K562 (cell line): ENCODE results near the gene CRYGC. TPM values are rescaled to one million over a fixed set of nuclear protein-coding genes. Genes with fewer than 3 reads are reported as not detected.

Experiments used
- ATAC-seq: fragments of 200-7000 bp; cut with Tn5 transposase; 3 replicates; pipeline ENCODE4 v1.9.1; 2020; ENCODE audit warnings: moderate library complexity
- BruUV-seq: library from RNA; stranded (reverse); fragments of 400-500 nt; replicated peaks from 2 replicates; lab custom pipeline; 2021; lab: Mats Ljungman, UMichigan
- CTCF ChIA-PET: fragments of 300-600 bp; formaldehyde crosslinking; extraction: SDS; loops from one replicate; lab custom pipeline; 2021; ENCODE audit warnings: low intra/inter-chr PET ratio; lab: Yijun Ruan, JAX
- POLR2A ChIA-PET: fragments of 300-600, 350-650 bp; sonication (Branson Sonifier 250); formaldehyde crosslinking; extraction: SDS; loops from one replicate; lab custom pipeline; 2021; ENCODE audit warnings: antibody characterized with exemption, inconsistent platforms; lab: Yijun Ruan, JAX
- DNase-seq, 4 experiments: peaks; one replicate each; pipeline versions ENCODE4 v3.0.0 to v3.0.0-alpha.2; 2011 to 2018; ENCODE audit warnings: low spot score in 3 of 4, mixed read lengths in 3 of 4; ENCODE audit errors: extremely low read depth in 1 of 4
- FAIRE-seq: peaks from 2 replicates; lab custom pipeline; 2011; peaks lifted over from hg19 to GRCh38; lab: Jason Lieb, UNC
- H2AFZ ChIP-seq: 2 replicates; pipeline ENCODE4 v1.6.0; 2011; ENCODE audit warnings: low read depth, low read length, control low read depth, inconsistent platforms
- H3K27ac ChIP-seq: fragments of 200-600 bp; 3 replicates; pipeline ENCODE4 v1.8.0; 2011; ENCODE audit warnings: low read depth, mild to moderate bottlenecking, control low read depth, inconsistent platforms, low read length, moderate library complexity, mixed read lengths; ENCODE audit errors: extremely low read depth
- H3K27me3 ChIP-seq, 2 experiments: fragments of 300-600 bp in 1 of 2; 2 replicates in 1 of 2; 3 replicates in 1 of 2; pipeline versions ENCODE4 v1.6.0 to v1.8.0; 2011; ENCODE audit warnings: inconsistent platforms in 2 of 2, low read length in 2 of 2, mild to moderate bottlenecking in 1 of 2, mixed read lengths in 1 of 2, moderate library complexity in 1 of 2; ENCODE audit not compliant: control insufficient read depth in 2 of 2, insufficient read depth in 2 of 2
- H3K36me3 ChIP-seq: fragments of 300-600 bp; 3 replicates; pipeline ENCODE4 v1.8.0; 2011; ENCODE audit warnings: mild to moderate bottlenecking, low read length, inconsistent platforms; ENCODE audit not compliant: control insufficient read depth, insufficient read depth
- H3K4me1 ChIP-seq, 2 experiments: fragments of 200-600 bp in 1 of 2; replicated peaks in 1 of 2; 2 replicates in 1 of 2; 3 replicates in 1 of 2; pipeline versions ENCODE4 v1.5.1 to v1.8.0; 2011; ENCODE audit warnings: inconsistent platforms in 2 of 2, low read length in 2 of 2, mild to moderate bottlenecking in 1 of 2, mixed read lengths in 1 of 2, moderate library complexity in 1 of 2; ENCODE audit not compliant: control insufficient read depth in 2 of 2, insufficient read depth in 2 of 2
- H3K4me2 ChIP-seq: 2 replicates; pipeline ENCODE4 v1.6.1; 2011; ENCODE audit warnings: low read length, control low read depth, inconsistent platforms, mixed read lengths; ENCODE audit not compliant: insufficient read depth
- H3K4me3 ChIP-seq: fragments of 200-600 bp; sonication (generic), shearing (Covaris generic); 2 replicates; pipeline ENCODE4 v1.5.1; 2016; ENCODE audit warnings: control low read depth, inconsistent platforms
- H3K79me2 ChIP-seq: fragments of 200-600 bp; 3 replicates; pipeline ENCODE4 v1.8.0; 2011; ENCODE audit warnings: low read length, inconsistent platforms; ENCODE audit not compliant: control insufficient read depth, insufficient read depth
- H3K9ac ChIP-seq, 2 experiments: 2 replicates each; pipeline versions ENCODE4 v1.6.0 to v1.6.1; 2011; ENCODE audit warnings: low read depth in 2 of 2, low read length in 2 of 2, control low read depth in 1 of 2, inconsistent platforms in 1 of 2, mild to moderate bottlenecking in 1 of 2, mixed read lengths in 1 of 2; ENCODE audit not compliant: insufficient read depth in 1 of 2
- H3K9me1 ChIP-seq: one replicate; pipeline ENCODE4 v1.6.0; 2011; ENCODE audit warnings: inconsistent platforms, mild to moderate bottlenecking, low read length, moderate library complexity; ENCODE audit not compliant: control insufficient read depth, insufficient read depth
- H3K9me3 ChIP-seq: replicated peaks from 2 replicates; pipeline ENCODE4 v1.5.1; 2011; ENCODE audit warnings: low read depth, low read length, inconsistent platforms; ENCODE audit not compliant: control insufficient read depth, insufficient read depth
- H4K20me1 ChIP-seq: replicated peaks from 2 replicates; pipeline ENCODE4 v1.6.1; 2011; ENCODE audit warnings: low read length, inconsistent platforms, mixed read lengths; ENCODE audit not compliant: control insufficient read depth, insufficient read depth
- ARID1B ChIP-seq: fragments of 450-650 bp; IDR thresholded peaks from 2 replicates; pipeline ENCODE4 v1.6.1; 2016; ENCODE audit warnings: antibody characterized with exemption, mild to moderate bottlenecking, inconsistent platforms
- BRD9 ChIP-seq: fragments of 450-650 bp; IDR thresholded peaks from 2 replicates; pipeline ENCODE4 v1.6.1; 2018; ENCODE audit warnings: low read depth; ENCODE audit not compliant: partially characterized antibody
- CEBPG ChIP-seq, 3 experiments: fragments of 200-800 bp in 1 of 3; sonication (Bioruptor generic) in 1 of 3; sonication (generic) in 1 of 3; formaldehyde crosslinking in 1 of 3; IDR thresholded peaks in 2 of 3; conservative IDR thresholded peaks in 1 of 3; 2 replicates each; pipeline versions ENCODE4 v1.6.1 to v1.8.0; 2016 to 2022; ENCODE audit warnings: missing compliant biosample characterization in 2 of 3, missing genetic modification characterization in 2 of 3, mild to moderate bottlenecking in 1 of 3, missing genetic modification reagents in 1 of 3
- ESRRB ChIP-seq: fragments of 250-450 bp; sonication (Bioruptor Pico); IDR thresholded peaks from 2 replicates; pipeline ENCODE4 v1.5.0; 2020; ENCODE audit warnings: mild to moderate bottlenecking, moderate library complexity, borderline replicate concordance
- FOXA3 ChIP-seq, 2 experiments: fragments of 450-650 bp in 1 of 2; sonication (generic) in 1 of 2; formaldehyde crosslinking; IDR thresholded peaks in 1 of 2; conservative IDR thresholded peaks in 1 of 2; 2 replicates each; pipeline versions ENCODE4 v1.4.0 to v1.8.0; 2020 to 2022; ENCODE audit warnings: mild to moderate bottlenecking in 2 of 2, missing genetic modification reagents in 1 of 2
- NELFE ChIP-seq: IDR thresholded peaks from 2 replicates; pipeline ENCODE4 v1.6.1; 2011; ENCODE audit warnings: mild to moderate bottlenecking; ENCODE audit not compliant: insufficient read depth, insufficient read length
- NFRKB ChIP-seq: fragments of 450-650 bp; IDR thresholded peaks from 2 replicates; pipeline ENCODE4 v1.6.1; 2016; ENCODE audit warnings: low read depth
- POLR3A ChIP-seq: IDR thresholded peaks from 2 replicates; pipeline ENCODE4 v1.6.1; 2011; ENCODE audit warnings: borderline replicate concordance, mild to moderate bottlenecking, moderate library complexity; ENCODE audit not compliant: insufficient read length, insufficient read depth; ENCODE audit errors: extremely low read depth
- RBM14 ChIP-seq: fragments of 200-400 bp; formaldehyde crosslinking; IDR thresholded peaks from 2 replicates; pipeline ENCODE4 v1.6.1; 2018; ENCODE audit warnings: low read depth, mild to moderate bottlenecking, low read length, moderate library complexity, borderline replicate concordance; ENCODE audit not compliant: insufficient read depth
- XRCC3 ChIP-seq: fragments of 450-650 bp; IDR thresholded peaks from 2 replicates; pipeline ENCODE4 v1.6.1; 2017; ENCODE audit warnings: mild to moderate bottlenecking, moderate library complexity
- ZNF239 ChIP-seq: fragments of 250-450 bp; sonication (Bioruptor Pico); IDR thresholded peaks from 2 replicates; pipeline ENCODE4 v1.4.0; 2020; ENCODE audit warnings: mild to moderate bottlenecking
- ZNF449 ChIP-seq: fragments of 250-450 bp; sonication (Bioruptor Pico); IDR thresholded peaks from 2 replicates; pipeline ENCODE4 v1.8.0; 2022; ENCODE audit warnings: moderate library complexity, mild to moderate bottlenecking, inconsistent platforms
- ZSCAN32 ChIP-seq: fragments of 450-650 bp; formaldehyde crosslinking; IDR thresholded peaks from 2 replicates; pipeline ENCODE4 v1.4.0; 2020; ENCODE audit warnings: mild to moderate bottlenecking, moderate library complexity
- WGBS: fragments of 100-300 bp; shearing (Covaris generic); methylation state at CpG from one replicate; pipeline ENCODE4 v1.1.6; 2016; ENCODE audit warnings: low coverage, mixed read lengths; ENCODE audit not compliant: insufficient coverage; ENCODE audit errors: missing lambda C conversion rate; 5-methylcytosine and 5-hydroxymethylcytosine counted together
- in situ Hi-C: fragments of 300-500 bp; cut with MboI; formaldehyde crosslinking; loops from 4 replicates; pipeline ENCODE4 v1.15.0; 2018; ENCODE audit warnings: inconsistent platforms, mixed read lengths
- intact Hi-C: fragments of 100-400 bp; cut with micrococcal nuclease; formaldehyde crosslinking; loops from 2 replicates; pipeline ENCODE4 v1.14.2; 2022
- polyA plus RNA-seq, 8 experiments: library from polyadenylated mRNA; depleted of rRNA in 4 of 8; stranded (reverse) in 5 of 8; unstranded in 3 of 8; fragments of >200 nt; fragmentation: Nextera tagmentation in 2 of 8; fragmentation: Illumina TruSeq in 1 of 8; extraction: Ambion mirVana in 2 of 8; extraction: Trizol in 1 of 8; gene quantifications; 2 replicates each; pipeline versions ENCODE4 v1.2.1 to v1.2.3, GENCODE V29; 2011 to 2014; ENCODE audit warnings: inconsistent platforms in 1 of 8, missing spikeins in 1 of 8
- total RNA-seq, 7 experiments: library from RNA; depleted of rRNA in 6 of 7; stranded (reverse); fragments of >200 nt in 6 of 7; fragmentation: Illumina TruSeq in 2 of 7; extraction: Trizol in 2 of 7; gene quantifications; 2 replicates each; pipeline versions ENCODE4 v1.2.1 to v1.2.3, GENCODE V29; 2011 to 2021; ENCODE audit warnings: low replicate concordance in 1 of 7

Gene CRYGC
- total and polyA plus RNA-seq, 9 of the 15 experiments (the other 6 are each of a cell fraction or from before 2014, with no cell fraction given), result not detected

- Histone ChIP-seq H3K79me2 (no peaks in the 10 kb centered on the region), H3K4me2 (no peak overlapping the region), H3K4me1 (no peaks in the 10 kb centered on the region), H3K9me1 (no peaks in the 10 kb centered on the region), H3K27ac (no peak overlapping the region), H2AFZ (no peak overlapping the region), H3K9ac (no peak overlapping the region), H3K36me3 (no peaks in the 10 kb centered on the region), H3K27me3 (no peaks in the 10 kb centered on the region)
- no peak for DNase-seq
- CTCF ChIA-PET, result no interaction called here
- POLR2A ChIA-PET, result interaction anchor here (0.9 kb wide), 1 partner anchor 12 kb away, joined by 3 read pairs; no protein-coding TSS in a partner anchor
- TF ChIP-seq ZSCAN32 (CRISPR knock-in tag), result no peak
- TF ChIP-seq CEBPG (CRISPR knock-in tag; IDR thresholded peaks at IDR 0.05), result no peak
- peak in 1 of 2 experiments; percentile 44; a peak in 1 of 4 replicates for TF ChIP-seq CEBPG (tag; conservative IDR thresholded peaks at IDR 0.05 in 1 of 2, IDR thresholded peaks at IDR 0.05 in 1 of 2)
- TF ChIP-seq, all 486 proteins: peak for 1
- intact Hi-C loops (no loop called here), in situ Hi-C loops (no loop called here)
- H4K20me1 ChIP-seq, result no peaks in the 10 kb centered on the region
- H3K4me3 ChIP-seq, result no peak overlapping the region
- BruUV-seq, result no TSS peak
- FAIRE-seq (no peak), ATAC-seq (no peak)
- no peaks in the 10 kb centered on the region for H3K9me3 ChIP-seq
Measured at GRCh38 chr2:208090420-208090819, 39.2 kb downstream of the CRYGC start.

GRCh38 chr2:208086029-208086428 is 43.6 kb downstream of the CRYGC start:
- Histone ChIP-seq H4K20me1 (no peaks in the 10 kb centered on the region), H3K79me2 (no peaks in the 10 kb centered on the region), H3K9me1 (no peaks in the 10 kb centered on the region), H3K27me3 (no peaks in the 10 kb centered on the region), H2AFZ (no peak overlapping the region), H3K4me2 (no peak overlapping the region), H3K4me1 (no peaks in the 10 kb centered on the region), H3K27ac (no peak overlapping the region), H3K9ac (no peak overlapping the region), H3K9me3 (no peaks in the 10 kb centered on the region), H3K36me3 (no peaks in the 10 kb centered on the region), H3K4me3 (no peak overlapping the region)
- intact Hi-C loops, result no loop called here
- DNase-seq (no peak), ATAC-seq (no peak), FAIRE-seq (no peak)
- in situ Hi-C loops, result no loop called here
- BruUV-seq, result no TSS peak
- ChIA-PET POLR2A (no interaction called here), CTCF (no interaction called here)
- 0% methylated on average over 1 of the region's 1 CpG for WGBS
- TF ChIP-seq ESRRB (CRISPR knock-in tag), result no peak
- no peak for TF ChIP-seq RBM14
- TF ChIP-seq POLR3A, result no peak
- TF ChIP-seq FOXA3 (CRISPR knock-in tag; conservative IDR thresholded peaks at IDR 0.05 in 1 of 2, IDR thresholded peaks at IDR 0.05 in 1 of 2), result no peak
- no peak for TF ChIP-seq BRD9
- TF ChIP-seq ARID1B, result no peak
- TF ChIP-seq NFRKB, result no peak
- no peak for TF ChIP-seq XRCC3
- TF ChIP-seq ZNF239 (CRISPR knock-in tag), result no peak
- no peak for TF ChIP-seq NELFE
- no peak for TF ChIP-seq ZNF449 (CRISPR knock-in tag)
